HG03097 (cell line): ENCODE results near the gene BLID.

Experiments used
- ATAC-seq: cut with Tn5 transposase; IDR thresholded peaks from one replicate; pipeline ENCODE4 v1.9.1; 2021; ENCODE audit not compliant: unreplicated experiment, low FRiP score

Gene BLID

GRCh38 chr11:122115524-122116379, at the start of gene BLID:
Gene BLID, minus strand, starts transcription at chr11:122116215. Its CDS starts 293 bp downstream, at chr11:122115922.
- ATAC-seq, result no peak

GRCh38 chr11:122163053-122163819, 47.2 kb upstream of the BLID start:
- no peak for ATAC-seq

- ATAC-seq, result no peak
Measured at GRCh38 chr11:122162095-122162494, 46.1 kb upstream of the BLID start.

- ATAC-seq, result no peak
Measured at GRCh38 chr11:122160841-122161590, 45.0 kb upstream of the BLID start.

- ATAC-seq, result no peak
Measured at GRCh38 chr11:122159861-122160260, 43.8 kb upstream of the BLID start.

GRCh38 chr11:122159173-122159721, 43.2 kb upstream of the BLID start:
- no peak for ATAC-seq

- no peak for ATAC-seq
Measured at GRCh38 chr11:122158171-122158570, 42.2 kb upstream of the BLID start.

- ATAC-seq, result no peak
Measured at GRCh38 chr11:122157653-122158161, 41.7 kb upstream of the BLID start.

- ATAC-seq, result no peak
Measured at GRCh38 chr11:122156940-122157382, 40.9 kb upstream of the BLID start.

GRCh38 chr11:122155765-122156527, 39.9 kb upstream of the BLID start:
- no peak for ATAC-seq

GRCh38 chr11:122154994-122155393, 39.0 kb upstream of the BLID start:
- ATAC-seq, result no peak

GRCh38 chr11:122154227-122154626, 38.2 kb upstream of the BLID start:
- no peak for ATAC-seq

GRCh38 chr11:122153746-122154145, 37.7 kb upstream of the BLID start:
- no peak for ATAC-seq

- ATAC-seq, result no peak
Measured at GRCh38 chr11:122150216-122151124, 34.5 kb upstream of the BLID start.

- no peak for ATAC-seq
Measured at GRCh38 chr11:122149202-122149601, 33.2 kb upstream of the BLID start.

GRCh38 chr11:122146475-122146874, 30.5 kb upstream of the BLID start:
- ATAC-seq, result no peak

- no peak for ATAC-seq
Measured at GRCh38 chr11:122145715-122146274, 29.8 kb upstream of the BLID start.

- no peak for ATAC-seq
Measured at GRCh38 chr11:122144752-122145151, 28.7 kb upstream of the BLID start.
